OCI-LY7 (cell line): Measurements from ENCODE around the gene PRDM13. TPM values are rescaled to one million over a fixed set of nuclear protein-coding genes. Genes with fewer than 3 reads are reported as not detected.

Experiments used
- BruUV-seq: library from RNA; stranded (reverse); fragments of 400-500 nt; replicated peaks from 2 replicates; lab custom pipeline; 2021; lab: Mats Ljungman, UMichigan
- CTCF ChIA-PET: fragments of 300-600 bp; sonication (Branson Sonifier 250); formaldehyde crosslinking; loops from one replicate; lab custom pipeline; 2022; ENCODE audit warnings: antibody characterized with exemption; ENCODE audit not compliant: unreplicated experiment; lab: Charles Lee
- POLR2A ChIA-PET: fragments of 300-600 bp; sonication (Branson Sonifier 250); formaldehyde crosslinking; loops from one replicate; lab custom pipeline; 2022; ENCODE audit warnings: antibody characterized with exemption; lab: Charles Lee
- DNase-seq: peaks from one replicate; pipeline ENCODE4 v3.0.0-alpha.2; 2015; ENCODE audit warnings: low spot score
- H2AFZ ChIP-seq: fragments of 200-600 bp; sonication (generic), shearing (Covaris generic); 2 replicates; pipeline ENCODE4 v1.6.1; 2014; ENCODE audit warnings: mild to moderate bottlenecking, antibody characterized with exemption, low read length, moderate library complexity
- H3K27ac ChIP-seq: fragments of 200-600 bp; sonication (generic); 2 replicates; pipeline ENCODE4 v1.5.1; 2014; ENCODE audit warnings: mixed run types, low read depth, mild to moderate bottlenecking, moderate library complexity, low read length, inconsistent platforms; ENCODE audit not compliant: poor library complexity, severe bottlenecking
- H3K36me3 ChIP-seq: fragments of 200-600 bp; sonication (generic); 2 replicates; pipeline ENCODE4 v1.6.1; 2014; ENCODE audit warnings: mild to moderate bottlenecking, antibody characterized with exemption, low read length, moderate library complexity, mixed read lengths; ENCODE audit not compliant: insufficient read depth
- H3K4me1 ChIP-seq: fragments of 200-600 bp; sonication (generic); 2 replicates; pipeline ENCODE4 v1.5.1; 2014; ENCODE audit warnings: mild to moderate bottlenecking, low read length; ENCODE audit not compliant: insufficient read depth, poor library complexity, severe bottlenecking
- H3K4me2 ChIP-seq: fragments of 200-600 bp; sonication (generic); 2 replicates; pipeline ENCODE4 v1.6.1; 2014; ENCODE audit warnings: mild to moderate bottlenecking, low read length
- H3K4me3 ChIP-seq: fragments of 200-600 bp; sonication (generic); 2 replicates; pipeline ENCODE4 v1.5.1; 2014; ENCODE audit warnings: mild to moderate bottlenecking, low read depth, low read length; ENCODE audit not compliant: poor library complexity, severe bottlenecking
- H3K79me2 ChIP-seq: fragments of 200-600 bp; sonication (generic); 2 replicates; pipeline ENCODE4 v1.6.1; 2016; ENCODE audit warnings: low read depth, mild to moderate bottlenecking, low read length, moderate library complexity, mixed read lengths; ENCODE audit not compliant: insufficient read depth
- H3K9me2 ChIP-seq: fragments of 200-600 bp; sonication (generic); 2 replicates; pipeline ENCODE4 v1.6.1; 2016; ENCODE audit warnings: mild to moderate bottlenecking, low read length, mixed read lengths; ENCODE audit not compliant: insufficient read depth
- H3K9me3 ChIP-seq: fragments of 200-600 bp; sonication (generic); 2 replicates; pipeline ENCODE4 v1.6.1; 2014; ENCODE audit warnings: mild to moderate bottlenecking, mixed run types, low read length, mixed read lengths
- H4K20me1 ChIP-seq: fragments of 200-600 bp; sonication (generic); 2 replicates; pipeline ENCODE4 v1.6.1; 2014; ENCODE audit warnings: mild to moderate bottlenecking, antibody characterized with exemption, low read length, moderate library complexity, mixed read lengths; ENCODE audit not compliant: insufficient read depth
- EZH2phosphoT487 ChIP-seq: fragments of 200-600 bp; sonication (generic); IDR thresholded peaks from 2 replicates; pipeline ENCODE4 v1.6.1; 2018; ENCODE audit warnings: low read depth, borderline replicate concordance, mild to moderate bottlenecking, mixed run types, antibody characterized with exemption, low read length, moderate library complexity, mixed read lengths
- intact Hi-C: fragments of 100-400 bp; cut with micrococcal nuclease; formaldehyde crosslinking; loops from one replicate; pipeline ENCODE4 v1.10.0; 2022; ENCODE audit not compliant: unreplicated experiment
- total RNA-seq, 2 experiments: library from RNA; depleted of rRNA in 1 of 2; stranded (reverse); fragments of >200 nt in 1 of 2; shearing (Covaris generic) in 1 of 2; gene quantifications; 2 replicates each; pipeline ENCODE4 v1.2.3, GENCODE V29; 2014 to 2022
- TF ChIP-seq, protein P1 (sequence below): fragments of 200-600 bp; sonication (generic); conservative IDR thresholded peaks from 2 replicates; pipeline ENCODE4 v1.5.1; 2014; ENCODE audit warnings: mild to moderate bottlenecking, antibody characterized with exemption, low read length, moderate library complexity, mixed read lengths

The PRDM13 gene
- total RNA-seq, 2 experiments from 2014 or later = 0.16 TPM; not detected in 1

DNA sequence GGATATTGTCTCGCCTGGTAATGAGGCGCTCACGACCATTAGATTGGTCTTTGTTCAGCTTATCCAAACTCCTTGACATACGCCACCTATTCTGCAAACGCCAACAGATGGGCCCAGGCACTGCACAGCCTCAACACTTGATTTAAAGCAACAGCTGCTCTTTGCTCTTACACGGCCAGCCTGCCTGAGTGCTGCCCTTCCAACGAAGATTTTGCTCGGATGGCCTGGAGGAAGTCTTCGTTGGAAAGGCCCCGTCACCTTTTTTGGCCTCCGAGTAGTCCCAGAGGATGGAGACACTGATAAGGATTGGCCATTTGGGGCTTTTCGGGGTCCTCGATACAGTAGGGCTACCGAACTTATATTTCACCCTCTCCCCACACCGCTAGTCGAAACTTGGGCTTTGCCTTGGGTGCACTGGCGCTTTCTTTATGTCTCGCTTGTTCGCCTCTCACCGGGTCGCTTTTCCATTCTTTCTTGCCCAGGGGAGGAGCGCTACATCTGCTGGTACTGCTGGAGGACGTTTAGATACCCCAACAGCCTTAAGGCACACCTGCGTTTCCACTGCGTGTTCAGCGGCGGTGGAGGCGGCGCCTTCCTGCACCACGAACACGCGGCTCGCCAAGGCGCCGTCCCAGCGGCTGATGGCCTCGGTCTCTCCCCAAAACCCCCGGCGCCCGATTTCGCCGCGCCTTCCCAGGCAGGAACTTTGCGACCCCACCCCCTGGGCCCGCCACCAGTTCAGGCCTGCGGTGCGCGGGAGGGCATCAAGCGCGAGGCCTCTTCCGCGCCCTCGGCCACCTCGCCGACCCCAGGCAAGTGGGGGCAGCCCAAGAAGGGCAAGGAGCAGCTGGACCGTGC is 6.1 kb downstream of the PRDM13 start:
- no peak for TF ChIP-seq EZH2phosphoT487
- TF ChIP-seq, protein P1, sequence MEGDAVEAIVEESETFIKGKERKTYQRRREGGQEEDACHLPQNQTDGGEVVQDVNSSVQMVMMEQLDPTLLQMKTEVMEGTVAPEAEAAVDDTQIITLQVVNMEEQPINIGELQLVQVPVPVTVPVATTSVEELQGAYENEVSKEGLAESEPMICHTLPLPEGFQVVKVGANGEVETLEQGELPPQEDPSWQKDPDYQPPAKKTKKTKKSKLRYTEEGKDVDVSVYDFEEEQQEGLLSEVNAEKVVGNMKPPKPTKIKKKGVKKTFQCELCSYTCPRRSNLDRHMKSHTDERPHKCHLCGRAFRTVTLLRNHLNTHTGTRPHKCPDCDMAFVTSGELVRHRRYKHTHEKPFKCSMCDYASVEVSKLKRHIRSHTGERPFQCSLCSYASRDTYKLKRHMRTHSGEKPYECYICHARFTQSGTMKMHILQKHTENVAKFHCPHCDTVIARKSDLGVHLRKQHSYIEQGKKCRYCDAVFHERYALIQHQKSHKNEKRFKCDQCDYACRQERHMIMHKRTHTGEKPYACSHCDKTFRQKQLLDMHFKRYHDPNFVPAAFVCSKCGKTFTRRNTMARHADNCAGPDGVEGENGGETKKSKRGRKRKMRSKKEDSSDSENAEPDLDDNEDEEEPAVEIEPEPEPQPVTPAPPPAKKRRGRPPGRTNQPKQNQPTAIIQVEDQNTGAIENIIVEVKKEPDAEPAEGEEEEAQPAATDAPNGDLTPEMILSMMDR = no peak
- CTCF ChIA-PET = interaction anchor here (0.5 kb wide), 1 partner anchor 139 kb away, joined by 3 read pairs; no protein-coding TSS in a partner anchor
- no peaks in the 10 kb centered on the region for H3K4me1 ChIP-seq
- no peaks in the 10 kb centered on the region for H3K9me2 ChIP-seq
- H4K20me1 ChIP-seq = no peaks in the 10 kb centered on the region
- H3K79me2 ChIP-seq = no peaks in the 10 kb centered on the region
- peak overlapping the region; percentile 57; the same call in 1 of the 2 replicates for H3K4me2 ChIP-seq
- no peak overlapping the region for H3K4me3 ChIP-seq
- intact Hi-C loops = no loop called here
- no TSS peak for BruUV-seq
- H3K36me3 ChIP-seq = no peaks in the 10 kb centered on the region
- H3K27ac ChIP-seq = no peak overlapping the region
- POLR2A ChIA-PET = interaction anchor here (1.4 kb wide), 1 partner anchor 38 kb away, joined by 4 read pairs; no protein-coding TSS in a partner anchor
- H3K9me3 ChIP-seq = no peaks in the 10 kb centered on the region
- H2AFZ ChIP-seq = no peak overlapping the region
- no peak for DNase-seq

DNA sequence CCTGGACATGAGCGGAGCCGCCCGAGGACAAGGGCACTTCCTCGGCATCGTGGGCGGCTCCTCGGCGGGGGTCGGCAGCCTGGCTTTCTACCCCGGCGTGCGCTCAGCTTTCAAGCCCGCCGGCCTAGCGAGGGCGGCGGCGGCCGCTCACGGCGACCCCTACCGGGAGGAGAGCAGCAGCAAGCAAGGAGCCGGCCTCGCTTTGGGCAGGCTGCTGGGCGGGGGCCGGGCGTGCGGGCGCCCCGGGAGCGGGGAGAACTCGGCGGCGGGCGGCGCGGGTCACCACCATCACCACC is 6.7 kb downstream of the PRDM13 start:
- Histone ChIP-seq H2AFZ (peak overlapping the region; percentile 77; the same call in 1 of the 2 replicates), H3K79me2 (no peaks in the 10 kb centered on the region), H3K4me3 (peak overlapping the region; percentile 60), H3K36me3 (no peaks in the 10 kb centered on the region), H3K9me2 (no peaks in the 10 kb centered on the region), H3K27ac (no peak overlapping the region), H3K4me1 (no peaks in the 10 kb centered on the region), H4K20me1 (no peaks in the 10 kb centered on the region), H3K4me2 (peak overlapping the region; percentile 57), H3K9me3 (no peaks in the 10 kb centered on the region)
- DNase-seq = peak; percentile 24
- BruUV-seq = no TSS peak
- intact Hi-C loops = no loop called here
- POLR2A ChIA-PET = no interaction called here
- CTCF ChIA-PET = no interaction called here
- no peak for TF ChIP-seq EZH2phosphoT487
- TF ChIP-seq, protein P1 = peak; percentile 50
